Liver (tissue), 9 donors: ENCODE results near the gene TNK1. TPM values are rescaled to one million over a fixed set of nuclear protein-coding genes. Genes with fewer than 3 reads are reported as not detected.

Experiments used
- DNase-seq: peaks from one replicate; pipeline ENCODE4 v3.0.0-alpha.2; 2017; ENCODE audit warnings: low spot score
- H3K27ac ChIP-seq, 2 donors: one replicate each; pipeline ENCODE4 v1.7.0; 2013; ENCODE audit warnings: inconsistent platforms in 2 of 2, low read length in 2 of 2, control low read depth in 1 of 2, low read depth in 1 of 2, mild to moderate bottlenecking in 1 of 2
- H3K27me3 ChIP-seq, 4 donors: one replicate each; pipeline versions ENCODE4 v1.6.1 to v1.7.0; 2013; ENCODE audit warnings: low read length in 3 of 4, inconsistent platforms in 1 of 4, mild to moderate bottlenecking in 1 of 4, moderate library complexity in 1 of 4; ENCODE audit not compliant: control insufficient read depth in 4 of 4, insufficient read depth in 4 of 4
- H3K36me3 ChIP-seq, 4 donors: one replicate each; pipeline versions ENCODE4 v1.6.1 to v1.7.0; 2013; ENCODE audit warnings: low read length in 3 of 4, mild to moderate bottlenecking in 3 of 4, low read depth in 1 of 4, moderate library complexity in 1 of 4; ENCODE audit not compliant: control insufficient read depth in 4 of 4, insufficient read depth in 3 of 4
- H3K4me1 ChIP-seq, 4 donors: one replicate each; pipeline versions ENCODE4 v1.6.1 to v1.7.0; 2013; ENCODE audit warnings: low read length in 3 of 4, mild to moderate bottlenecking in 3 of 4, moderate library complexity in 1 of 4; ENCODE audit not compliant: control insufficient read depth in 4 of 4, insufficient read depth in 4 of 4
- H3K4me3 ChIP-seq, 3 donors: one replicate each; pipeline versions ENCODE4 v1.6.1 to v1.7.0; 2013; ENCODE audit warnings: low read length in 3 of 3, control low read depth in 1 of 3, low read depth in 1 of 3, mild to moderate bottlenecking in 1 of 3
- H3K9ac ChIP-seq, 2 donors: one replicate each; pipeline ENCODE4 v1.7.0; 2013; ENCODE audit warnings: low read length in 2 of 2, mild to moderate bottlenecking in 2 of 2, moderate library complexity in 2 of 2, control low read depth in 1 of 2, low read depth in 1 of 2
- H3K9me3 ChIP-seq, 4 donors: one replicate each; pipeline versions ENCODE4 v1.6.1 to v1.7.0; 2013; ENCODE audit warnings: low read length in 3 of 4; ENCODE audit not compliant: control insufficient read depth in 4 of 4
- EGR1 ChIP-seq, 2 donors: IDR thresholded peaks; 2 replicates each; pipeline ENCODE4 v1.6.1; 2016 to 2018; ENCODE audit warnings: antibody characterized with exemption in 2 of 2, low read depth in 2 of 2
- FOXA1 ChIP-seq: IDR thresholded peaks from 2 replicates; pipeline ENCODE4 v1.6.1; 2016; ENCODE audit warnings: antibody characterized with exemption
- FOXA2 ChIP-seq: IDR thresholded peaks from 2 replicates; pipeline ENCODE4 v1.6.1; 2016; ENCODE audit warnings: antibody characterized with exemption
- GABPA ChIP-seq, 2 donors: IDR thresholded peaks in 1 of 2; conservative IDR thresholded peaks in 1 of 2; 2 replicates each; pipeline ENCODE4 v1.6.1; 2016; ENCODE audit warnings: antibody characterized with exemption in 2 of 2, mild to moderate bottlenecking in 1 of 2, moderate library complexity in 1 of 2
- HNF4A ChIP-seq, 2 donors: conservative IDR thresholded peaks; 2 replicates each; pipeline ENCODE4 v1.6.1; 2016; ENCODE audit warnings: antibody characterized with exemption in 2 of 2, mild to moderate bottlenecking in 2 of 2
- JUND ChIP-seq, 2 donors: IDR thresholded peaks; 2 replicates each; pipeline ENCODE4 v1.6.1; 2016; ENCODE audit warnings: antibody characterized with exemption in 2 of 2
- NR2F2 ChIP-seq: IDR thresholded peaks from 2 replicates; pipeline ENCODE4 v1.6.1; 2016; ENCODE audit warnings: antibody characterized with exemption
- RAD21 ChIP-seq, 2 donors: IDR thresholded peaks; 2 replicates each; pipeline ENCODE4 v1.6.1; 2016; ENCODE audit warnings: antibody characterized with exemption in 2 of 2, mild to moderate bottlenecking in 2 of 2
- WGBS: extraction: QIAGEN DNeasy Blood & Tissue Kit; methylation state at CpG from one replicate; pipeline ENCODE4 v1.1.7; 2013; 5-methylcytosine and 5-hydroxymethylcytosine counted together
- polyA plus RNA-seq, 2 donors: library from polyadenylated mRNA; stranded (reverse) in 1 of 2; unstranded in 1 of 2; fragments of 200-250 nt in 1 of 2; fragments of >200 nt in 1 of 2; fragmentation: Nextera tagmentation in 1 of 2; extraction: Ambion mirVana in 1 of 2; gene quantifications; one replicate each; pipeline versions ENCODE4 v1.2.1 to v1.2.3, GENCODE V29; 2013 to 2015
- total RNA-seq, 2 donors: library from RNA; depleted of rRNA; stranded (reverse); fragments of >200 nt; gene quantifications; one replicate each; pipeline ENCODE4 v1.2.3, GENCODE V29; 2014
- TF ChIP-seq, protein P1 (sequence below): fragments of 150-350 bp; IDR thresholded peaks from 2 replicates; pipeline ENCODE4 v1.5.1; 2017; ENCODE audit warnings: improper control_type of control experiment, low read depth, low read length; ENCODE audit not compliant: missing input control
- TF ChIP-seq, protein P2 (sequence below): IDR thresholded peaks from 2 replicates; pipeline ENCODE4 v1.6.1; 2016; ENCODE audit warnings: antibody characterized with exemption
- TF ChIP-seq, protein P3 (sequence below): IDR thresholded peaks from 2 replicates; pipeline ENCODE4 v1.6.1; 2016; ENCODE audit warnings: antibody characterized with exemption, mild to moderate bottlenecking
- donor health status: healthy.
- donor health status: healthy.
- donor health status: healthy.
- donor health status: healthy.
- donor health status: healthy.

TNK1 gene
- total and polyA plus RNA-seq, 4 donors, result 0.05 to 3.5 (median 2.5) TPM

DNA sequence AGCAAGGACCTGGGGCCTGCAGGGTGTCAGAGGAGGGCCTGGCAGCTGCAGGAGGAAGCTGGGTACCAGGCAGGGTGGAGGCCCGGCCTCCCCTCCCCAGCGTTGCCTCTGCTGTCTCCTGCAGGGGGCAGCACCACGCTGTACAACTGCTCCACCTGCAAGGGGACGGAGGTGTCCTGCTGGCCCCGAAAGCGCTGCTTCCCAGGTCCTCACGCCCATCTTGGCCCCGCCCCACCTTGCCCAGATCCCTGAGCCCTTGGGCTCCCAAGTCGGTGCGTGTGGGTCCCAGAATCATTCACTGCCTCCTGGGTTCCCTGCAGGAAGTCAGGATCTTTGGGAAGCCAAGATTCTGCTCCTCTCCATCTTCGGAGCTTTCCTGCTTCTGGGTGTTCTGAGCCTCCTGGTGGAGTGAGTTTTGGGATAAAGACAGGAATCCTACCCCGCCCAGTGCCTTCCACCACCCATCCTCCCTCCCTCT lies 24.8 kb upstream of the TNK1 start:
- H3K4me3 ChIP-seq, result no peak overlapping the region
- peak; percentile 86 to 93 for TF ChIP-seq RAD21 (IDR thresholded peaks at IDR 0.05)
- TF ChIP-seq, protein P1, sequence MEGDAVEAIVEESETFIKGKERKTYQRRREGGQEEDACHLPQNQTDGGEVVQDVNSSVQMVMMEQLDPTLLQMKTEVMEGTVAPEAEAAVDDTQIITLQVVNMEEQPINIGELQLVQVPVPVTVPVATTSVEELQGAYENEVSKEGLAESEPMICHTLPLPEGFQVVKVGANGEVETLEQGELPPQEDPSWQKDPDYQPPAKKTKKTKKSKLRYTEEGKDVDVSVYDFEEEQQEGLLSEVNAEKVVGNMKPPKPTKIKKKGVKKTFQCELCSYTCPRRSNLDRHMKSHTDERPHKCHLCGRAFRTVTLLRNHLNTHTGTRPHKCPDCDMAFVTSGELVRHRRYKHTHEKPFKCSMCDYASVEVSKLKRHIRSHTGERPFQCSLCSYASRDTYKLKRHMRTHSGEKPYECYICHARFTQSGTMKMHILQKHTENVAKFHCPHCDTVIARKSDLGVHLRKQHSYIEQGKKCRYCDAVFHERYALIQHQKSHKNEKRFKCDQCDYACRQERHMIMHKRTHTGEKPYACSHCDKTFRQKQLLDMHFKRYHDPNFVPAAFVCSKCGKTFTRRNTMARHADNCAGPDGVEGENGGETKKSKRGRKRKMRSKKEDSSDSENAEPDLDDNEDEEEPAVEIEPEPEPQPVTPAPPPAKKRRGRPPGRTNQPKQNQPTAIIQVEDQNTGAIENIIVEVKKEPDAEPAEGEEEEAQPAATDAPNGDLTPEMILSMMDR, result peak; percentile 83
- TF ChIP-seq, protein P2, sequence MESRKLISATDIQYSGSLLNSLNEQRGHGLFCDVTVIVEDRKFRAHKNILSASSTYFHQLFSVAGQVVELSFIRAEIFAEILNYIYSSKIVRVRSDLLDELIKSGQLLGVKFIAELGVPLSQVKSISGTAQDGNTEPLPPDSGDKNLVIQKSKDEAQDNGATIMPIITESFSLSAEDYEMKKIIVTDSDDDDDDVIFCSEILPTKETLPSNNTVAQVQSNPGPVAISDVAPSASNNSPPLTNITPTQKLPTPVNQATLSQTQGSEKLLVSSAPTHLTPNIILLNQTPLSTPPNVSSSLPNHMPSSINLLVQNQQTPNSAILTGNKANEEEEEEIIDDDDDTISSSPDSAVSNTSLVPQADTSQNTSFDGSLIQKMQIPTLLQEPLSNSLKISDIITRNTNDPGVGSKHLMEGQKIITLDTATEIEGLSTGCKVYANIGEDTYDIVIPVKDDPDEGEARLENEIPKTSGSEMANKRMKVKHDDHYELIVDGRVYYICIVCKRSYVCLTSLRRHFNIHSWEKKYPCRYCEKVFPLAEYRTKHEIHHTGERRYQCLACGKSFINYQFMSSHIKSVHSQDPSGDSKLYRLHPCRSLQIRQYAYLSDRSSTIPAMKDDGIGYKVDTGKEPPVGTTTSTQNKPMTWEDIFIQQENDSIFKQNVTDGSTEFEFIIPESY, result no peak

DNA sequence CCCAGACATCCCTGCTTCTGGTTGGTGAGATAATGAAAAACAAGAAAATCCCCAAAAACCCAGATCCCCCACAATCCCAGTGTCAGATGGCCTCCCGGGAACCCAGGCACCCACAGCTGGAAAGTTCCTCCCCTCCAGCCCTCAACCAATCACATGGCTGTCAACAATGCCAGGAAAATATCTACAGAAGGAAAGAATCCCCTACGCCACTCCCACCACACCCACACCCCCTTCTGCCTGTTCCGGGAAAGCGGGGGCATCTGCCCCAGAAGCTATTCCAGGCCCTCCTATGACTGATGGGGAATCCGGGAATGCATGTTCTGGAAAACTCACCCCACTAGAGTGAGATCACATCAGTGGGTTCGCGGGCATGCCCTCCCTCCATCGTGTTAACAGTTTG lies 24.1 kb upstream of the TNK1 start:
- Histone ChIP-seq H3K27ac (no peak overlapping the region), H3K4me3 (no peak overlapping the region), H3K9ac (no peak overlapping the region), H3K36me3 (no peaks in the 10 kb centered on the region), H3K9me3 (no peaks in the 10 kb centered on the region), H3K27me3 (no peaks in the 10 kb centered on the region), H3K4me1 (peaks cover 4 to 15% (median 8%) of the 10 kb centered on the region in 4 donors)
- TF ChIP-seq FOXA1 (no peak), FOXA2 (no peak), GABPA (IDR thresholded peaks at IDR 0.05 in 1 of 2, conservative IDR thresholded peaks at IDR 0.05 in 1 of 2) (no peak), HNF4A (conservative IDR thresholded peaks at IDR 0.05) (no peak), JUND (IDR thresholded peaks at IDR 0.05) (no peak), RAD21 (IDR thresholded peaks at IDR 0.05) (no peak), NR2F2 (no peak), EGR1 (IDR thresholded peaks at IDR 0.05; ENCODE audit: low read depth in 2 of 2) (no peak)
- TF ChIP-seq, protein P1, result no peak
- TF ChIP-seq, protein P2, result no peak
- TF ChIP-seq, protein P3, sequence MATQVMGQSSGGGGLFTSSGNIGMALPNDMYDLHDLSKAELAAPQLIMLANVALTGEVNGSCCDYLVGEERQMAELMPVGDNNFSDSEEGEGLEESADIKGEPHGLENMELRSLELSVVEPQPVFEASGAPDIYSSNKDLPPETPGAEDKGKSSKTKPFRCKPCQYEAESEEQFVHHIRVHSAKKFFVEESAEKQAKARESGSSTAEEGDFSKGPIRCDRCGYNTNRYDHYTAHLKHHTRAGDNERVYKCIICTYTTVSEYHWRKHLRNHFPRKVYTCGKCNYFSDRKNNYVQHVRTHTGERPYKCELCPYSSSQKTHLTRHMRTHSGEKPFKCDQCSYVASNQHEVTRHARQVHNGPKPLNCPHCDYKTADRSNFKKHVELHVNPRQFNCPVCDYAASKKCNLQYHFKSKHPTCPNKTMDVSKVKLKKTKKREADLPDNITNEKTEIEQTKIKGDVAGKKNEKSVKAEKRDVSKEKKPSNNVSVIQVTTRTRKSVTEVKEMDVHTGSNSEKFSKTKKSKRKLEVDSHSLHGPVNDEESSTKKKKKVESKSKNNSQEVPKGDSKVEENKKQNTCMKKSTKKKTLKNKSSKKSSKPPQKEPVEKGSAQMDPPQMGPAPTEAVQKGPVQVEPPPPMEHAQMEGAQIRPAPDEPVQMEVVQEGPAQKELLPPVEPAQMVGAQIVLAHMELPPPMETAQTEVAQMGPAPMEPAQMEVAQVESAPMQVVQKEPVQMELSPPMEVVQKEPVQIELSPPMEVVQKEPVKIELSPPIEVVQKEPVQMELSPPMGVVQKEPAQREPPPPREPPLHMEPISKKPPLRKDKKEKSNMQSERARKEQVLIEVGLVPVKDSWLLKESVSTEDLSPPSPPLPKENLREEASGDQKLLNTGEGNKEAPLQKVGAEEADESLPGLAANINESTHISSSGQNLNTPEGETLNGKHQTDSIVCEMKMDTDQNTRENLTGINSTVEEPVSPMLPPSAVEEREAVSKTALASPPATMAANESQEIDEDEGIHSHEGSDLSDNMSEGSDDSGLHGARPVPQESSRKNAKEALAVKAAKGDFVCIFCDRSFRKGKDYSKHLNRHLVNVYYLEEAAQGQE, result no peak
- WGBS, result 70% methylated on average over 8 of the region's 8 CpGs
- DNase-seq, result no peak

More for the DNA sequence above, 24.8 kb upstream of the TNK1 start:
- Histone ChIP-seq H3K4me1 (peaks cover 4 to 18% (median 10%) of the 10 kb centered on the region in 4 donors), H3K27me3 (no peaks in the 10 kb centered on the region), H3K9ac (no peak overlapping the region), H3K27ac (no peak overlapping the region), H3K36me3 (no peaks in the 10 kb centered on the region), H3K9me3 (no peaks in the 10 kb centered on the region)
- WGBS, result 6% methylated on average over 12 of the region's 12 CpGs
- peak; percentile 82 for DNase-seq
